Fibroblast of skin of right quadriceps (primary cell): ENCODE results near the gene KIF25.
A peak's percentile ranks its signal among the peaks of the same experiment; 100 is the strongest.

Source experiments
- DNase-seq: peaks from one replicate; pipeline ENCODE4 v3.0.0-alpha.2; 2013

KIF25 gene

GRCh38 chr6:168039301-168039700 lies 41.8 kb downstream of the KIF25 start:
- DNase-seq, result no peak

GRCh38 chr6:168039849-168040248 lies 42.4 kb downstream of the KIF25 start:
- no peak for DNase-seq

GRCh38 chr6:168040856-168041496 lies 43.5 kb downstream of the KIF25 start:
- no peak for DNase-seq

- DNase-seq, result no peak
Observed at GRCh38 chr6:168041928-168042327, 44.5 kb downstream of the KIF25 start.

GRCh38 chr6:168042426-168043192 lies 45.1 kb downstream of the KIF25 start:
- no peak for DNase-seq

- DNase-seq, result no peak
Observed at GRCh38 chr6:168043193-168043847, 45.8 kb downstream of the KIF25 start.

GRCh38 chr6:168043848-168044415 lies 46.5 kb downstream of the KIF25 start:
- DNase-seq, result no peak

- DNase-seq, result no peak
Observed at GRCh38 chr6:168044521-168045130, 47.2 kb downstream of the KIF25 start.

GRCh38 chr6:168045141-168045691 lies 47.7 kb downstream of the KIF25 start:
- no peak for DNase-seq

GRCh38 chr6:168045706-168046620 lies 48.5 kb downstream of the KIF25 start:
- no peak for DNase-seq

- no peak for DNase-seq
Observed at GRCh38 chr6:168046696-168047095, 49.2 kb downstream of the KIF25 start.

GRCh38 chr6:168047841-168048723 lies 50.6 kb downstream of the KIF25 start:
- DNase-seq, result no peak

- DNase-seq, result no peak
Observed at GRCh38 chr6:168048724-168049025, 51.2 kb downstream of the KIF25 start.

GRCh38 chr6:168049277-168049676 lies 51.8 kb downstream of the KIF25 start:
- no peak for DNase-seq

GRCh38 chr6:168049706-168050224 lies 52.3 kb downstream of the KIF25 start:
- DNase-seq, result no peak

GRCh38 chr6:168050225-168050880 lies 52.9 kb downstream of the KIF25 start:
- DNase-seq, result no peak

GRCh38 chr6:168050881-168051586 lies 53.6 kb downstream of the KIF25 start:
- peak; percentile 31 for DNase-seq

GRCh38 chr6:168051648-168052047 lies 54.2 kb downstream of the KIF25 start:
- no peak for DNase-seq

GRCh38 chr6:168052291-168052891 lies 54.9 kb downstream of the KIF25 start:
- no peak for DNase-seq
